ENCODE measurements around the gene ARID1B. TPM values are rescaled to one million over a fixed set of nuclear protein-coding genes. Genes with fewer than 3 reads are reported as not detected.

ARID1B gene
- total and polyA plus RNA-seq, 2 of the 4 experiments (the other 2 are of a cell fraction), result 14.5 to 20.1 TPM

GRCh38 chr6:157222201-157222981 lies 445.2 kb downstream of the ARID1B start:
- Histone ChIP-seq H3K56ac (ENCODE audit: extremely low read depth, insufficient read depth, low read length) (no peak overlapping the region), H3K4ac (ENCODE audit: low read depth, low read length) (no peak overlapping the region; the same call in 1 of the 2 replicates), H3K9ac (ENCODE audit: low read depth, low read length) (no peak overlapping the region), H2BK15ac (ENCODE audit: low read depth, low read length) (no peak overlapping the region), H4K20me1 (ENCODE audit: insufficient read depth, low read length) (no peaks in the 10 kb centered on the region), H2BK20ac (ENCODE audit: low read depth, low read length) (no peak overlapping the region), H2AK9ac (replicated peaks; ENCODE audit: low read depth, low read length, poor library complexity) (peak overlapping the region; percentile 82), H3K36me3 (ENCODE audit: control insufficient read depth, insufficient read depth, low read length) (no peaks in the 10 kb centered on the region), H3K27ac (ENCODE audit: insufficient read depth, low read length) (no peak overlapping the region), H3K79me1 (ENCODE audit: low read depth in 1 of 2, low read length in 2 of 2) (peaks cover 0 to 8% of the 10 kb centered on the region in 2 experiments; a peak in 1 of 4 replicates), H3K23ac (ENCODE audit: low read depth, low read length) (no peak overlapping the region), H4K8ac (ENCODE audit: low read depth in 2 of 2, low read length in 2 of 2) (no peak overlapping the region; a peak in 1 of 4 replicates), H3K14ac (replicated peaks; ENCODE audit: low read depth, low read length) (no peak overlapping the region), H4K5ac (ENCODE audit: low read depth, low read length) (no peak overlapping the region), H2BK5ac (ENCODE audit: low read depth, low read length, poor library complexity, severe bottlenecking) (no peak overlapping the region), H3K9me1 (ENCODE audit: insufficient read depth, low read length) (peaks cover 12% of the 10 kb centered on the region), H2AK5ac (ENCODE audit: low read depth, low read length) (no peak overlapping the region), H3K4me3 (ENCODE audit: insufficient read depth, low read depth, low read length) (no peak overlapping the region), H3K4me1 (ENCODE audit: control insufficient read depth, insufficient read depth, low read length) (peaks cover 8% of the 10 kb centered on the region), H3K27me3 (ENCODE audit: control insufficient read depth, insufficient read depth, low read length) (no peaks in the 10 kb centered on the region), H2AFZ (replicated peaks; ENCODE audit: low read length, poor library complexity) (peak overlapping the region; percentile 58), H4K91ac (ENCODE audit: insufficient read depth, low read depth, low read length) (no peak overlapping the region), H2BK120ac (ENCODE audit: low read depth, low read length) (no peak overlapping the region), H3K18ac (ENCODE audit: low read depth, low read length) (no peak overlapping the region), H3K4me2 (ENCODE audit: low read depth, low read length) (no peak overlapping the region), H3K9me3 (ENCODE audit: control insufficient read depth, insufficient read depth, low read length) (no peaks in the 10 kb centered on the region)
- no peak for DNase-seq
- ChIA-PET CTCF (no interaction called here), POLR2A (ENCODE audit: unreplicated experiment) (no interaction called here)
- intact Hi-C loops (cut with micrococcal nuclease) (no loop called here), in situ Hi-C loops (cut with MboI; ENCODE audit: low sequenced_read_pairs) (no loop called here), dilution Hi-C loops (cut with HindIII; ENCODE audit: low sequenced_read_pairs, unreplicated experiment) (no loop called here)
- 82% methylated on average over 4 of the region's 17 CpGs; no CpG with 5 or more reads in 1 of the 2 experiments for WGBS, 2 experiments (ENCODE audit: extremely low coverage in 2 of 2, insufficient read length in 1 of 2)
- TF ChIP-seq, protein P1, sequence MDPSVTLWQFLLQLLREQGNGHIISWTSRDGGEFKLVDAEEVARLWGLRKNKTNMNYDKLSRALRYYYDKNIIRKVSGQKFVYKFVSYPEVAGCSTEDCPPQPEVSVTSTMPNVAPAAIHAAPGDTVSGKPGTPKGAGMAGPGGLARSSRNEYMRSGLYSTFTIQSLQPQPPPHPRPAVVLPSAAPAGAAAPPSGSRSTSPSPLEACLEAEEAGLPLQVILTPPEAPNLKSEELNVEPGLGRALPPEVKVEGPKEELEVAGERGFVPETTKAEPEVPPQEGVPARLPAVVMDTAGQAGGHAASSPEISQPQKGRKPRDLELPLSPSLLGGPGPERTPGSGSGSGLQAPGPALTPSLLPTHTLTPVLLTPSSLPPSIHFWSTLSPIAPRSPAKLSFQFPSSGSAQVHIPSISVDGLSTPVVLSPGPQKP (IDR thresholded peaks at IDR 0.05; ENCODE audit: borderline replicate concordance, low read depth, low read length), result no peak
- TF ChIP-seq, protein P2, sequence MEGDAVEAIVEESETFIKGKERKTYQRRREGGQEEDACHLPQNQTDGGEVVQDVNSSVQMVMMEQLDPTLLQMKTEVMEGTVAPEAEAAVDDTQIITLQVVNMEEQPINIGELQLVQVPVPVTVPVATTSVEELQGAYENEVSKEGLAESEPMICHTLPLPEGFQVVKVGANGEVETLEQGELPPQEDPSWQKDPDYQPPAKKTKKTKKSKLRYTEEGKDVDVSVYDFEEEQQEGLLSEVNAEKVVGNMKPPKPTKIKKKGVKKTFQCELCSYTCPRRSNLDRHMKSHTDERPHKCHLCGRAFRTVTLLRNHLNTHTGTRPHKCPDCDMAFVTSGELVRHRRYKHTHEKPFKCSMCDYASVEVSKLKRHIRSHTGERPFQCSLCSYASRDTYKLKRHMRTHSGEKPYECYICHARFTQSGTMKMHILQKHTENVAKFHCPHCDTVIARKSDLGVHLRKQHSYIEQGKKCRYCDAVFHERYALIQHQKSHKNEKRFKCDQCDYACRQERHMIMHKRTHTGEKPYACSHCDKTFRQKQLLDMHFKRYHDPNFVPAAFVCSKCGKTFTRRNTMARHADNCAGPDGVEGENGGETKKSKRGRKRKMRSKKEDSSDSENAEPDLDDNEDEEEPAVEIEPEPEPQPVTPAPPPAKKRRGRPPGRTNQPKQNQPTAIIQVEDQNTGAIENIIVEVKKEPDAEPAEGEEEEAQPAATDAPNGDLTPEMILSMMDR (conservative IDR thresholded peaks at IDR 0.05; ENCODE audit: low read depth, low read length), result no peak
- TF ChIP-seq RCOR1 (IDR thresholded peaks at IDR 0.05; ENCODE audit: insufficient replicate concordance, low read length) (no peak), MXI1 (IDR thresholded peaks at IDR 0.05; ENCODE audit: borderline replicate concordance, low read depth, low read length) (no peak), MAZ (IDR thresholded peaks at IDR 0.05; ENCODE audit: borderline replicate concordance, low read depth, low read length) (no peak), POLR2A (IDR thresholded peaks at IDR 0.05; ENCODE audit: low read depth, low read length) (no peak)
- no TSS peak for BruUV-seq (replicated peaks)
- no peak for ATAC-seq (ENCODE audit: low read depth)

Data from IMR-90 (cell line).